HG03439 (cell line): ENCODE data around the gene IGSF9B.

ENCODE experiments used
- ATAC-seq: cut with Tn5 transposase; IDR thresholded peaks from one replicate; pipeline ENCODE4 v1.9.1; 2021; ENCODE audit warnings: mild to moderate bottlenecking, moderate library complexity; ENCODE audit not compliant: unreplicated experiment

IGSF9B gene

GRCh38 chr11:133957900-133958299 lies 1.1 kb upstream of the IGSF9B start:
- ATAC-seq = no peak

DNA sequence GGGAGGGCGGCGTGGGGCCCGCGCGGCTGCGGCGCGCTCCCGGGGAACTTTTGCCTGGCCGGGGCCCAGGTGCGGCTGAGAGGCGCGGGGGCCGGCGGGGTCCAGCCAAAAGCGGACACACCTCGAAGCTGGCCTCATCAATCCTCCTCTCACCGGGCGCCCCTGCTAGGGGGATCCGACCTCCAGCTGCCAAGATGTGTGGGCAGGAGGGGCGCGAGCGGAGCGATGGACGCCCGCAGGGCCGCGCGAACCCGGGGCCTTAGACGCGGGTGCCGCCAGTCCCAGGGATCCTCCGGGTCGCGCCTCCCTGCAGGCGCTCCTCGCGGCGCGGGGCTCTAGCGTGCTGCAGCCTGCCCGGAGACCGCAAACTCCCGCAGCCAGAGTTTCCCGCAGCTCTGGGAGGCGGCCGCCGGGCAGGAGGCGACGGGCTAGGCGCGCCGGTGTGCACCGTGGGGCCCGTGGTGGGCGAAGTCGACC lies 785 bp downstream of the IGSF9B start:
- no peak for ATAC-seq

GRCh38 chr11:133955081-133955891 lies 1.5 kb downstream of the IGSF9B start:
- ATAC-seq = no peak

GRCh38 chr11:133953999-133954398 lies 2.8 kb downstream of the IGSF9B start:
- ATAC-seq = no peak

DNA sequence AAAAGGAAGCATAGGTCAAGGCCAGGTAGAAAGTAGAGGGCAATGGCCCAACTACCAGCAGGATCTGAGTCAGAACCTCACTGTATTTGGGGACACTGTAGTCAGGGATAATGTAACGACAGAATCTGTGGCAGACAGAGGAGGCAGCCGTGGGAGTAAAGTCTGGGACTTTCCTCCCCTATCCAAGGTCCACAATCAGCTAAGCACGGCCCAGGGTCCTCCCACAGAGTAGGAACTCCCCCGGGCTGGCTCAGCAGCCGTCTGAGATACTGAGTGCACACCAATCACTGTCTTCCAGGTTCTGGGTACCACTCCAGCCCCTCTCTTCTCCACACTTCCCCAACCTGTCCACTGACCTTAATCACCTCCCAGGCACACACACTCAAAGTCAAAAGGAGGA lies 3.2 kb downstream of the IGSF9B start:
- ATAC-seq = no peak

- ATAC-seq = no peak
Measured at GRCh38 chr11:133952199-133953190, 4.3 kb downstream of the IGSF9B start.

GRCh38 chr11:133951327-133952198 lies 5.2 kb downstream of the IGSF9B start:
- ATAC-seq = no peak

DNA sequence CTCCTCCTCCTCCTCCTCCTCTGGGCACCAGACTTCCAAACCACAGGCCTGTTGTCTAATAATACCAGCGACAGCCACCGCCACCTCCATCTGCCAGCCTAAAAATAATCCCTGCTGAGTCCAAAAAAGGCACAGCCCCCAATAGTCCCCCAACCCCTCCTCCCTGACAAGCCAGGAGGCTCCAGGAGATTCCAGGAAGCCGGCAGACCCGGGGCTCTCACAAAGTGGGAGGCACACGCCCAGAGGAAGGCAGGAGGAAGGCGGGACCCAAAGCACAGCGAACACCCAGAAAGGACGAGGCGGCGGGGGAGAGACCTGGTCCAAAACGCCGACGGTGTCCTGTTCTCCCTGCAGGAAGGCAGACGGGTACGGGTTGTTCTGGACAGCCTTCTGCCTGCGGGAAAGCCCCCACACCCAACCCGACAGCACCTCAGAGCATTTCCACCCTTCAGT lies 5.9 kb downstream of the IGSF9B start:
- no peak for ATAC-seq

GRCh38 chr11:133950421-133950820 lies 6.3 kb downstream of the IGSF9B start:
- ATAC-seq = no peak

DNA sequence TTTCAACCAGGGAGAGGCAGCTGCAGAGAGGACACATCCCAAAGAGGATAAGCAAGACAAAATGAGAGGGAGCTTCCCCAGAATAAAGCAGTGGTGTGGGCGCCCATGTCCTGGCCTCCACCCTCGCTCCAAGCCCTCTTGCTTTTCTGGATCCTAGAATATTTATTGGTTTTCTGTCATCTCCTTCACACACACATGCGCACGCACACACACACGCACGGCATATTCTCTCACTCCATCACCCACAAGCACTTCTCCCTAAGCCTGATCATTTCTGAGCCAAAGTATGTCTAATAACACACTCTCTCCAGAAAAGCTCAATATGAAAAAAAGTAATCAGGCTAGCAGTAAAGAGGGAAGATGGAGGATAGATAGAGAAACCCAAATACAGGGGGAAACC lies 7.6 kb downstream of the IGSF9B start:
- ATAC-seq = no peak

DNA sequence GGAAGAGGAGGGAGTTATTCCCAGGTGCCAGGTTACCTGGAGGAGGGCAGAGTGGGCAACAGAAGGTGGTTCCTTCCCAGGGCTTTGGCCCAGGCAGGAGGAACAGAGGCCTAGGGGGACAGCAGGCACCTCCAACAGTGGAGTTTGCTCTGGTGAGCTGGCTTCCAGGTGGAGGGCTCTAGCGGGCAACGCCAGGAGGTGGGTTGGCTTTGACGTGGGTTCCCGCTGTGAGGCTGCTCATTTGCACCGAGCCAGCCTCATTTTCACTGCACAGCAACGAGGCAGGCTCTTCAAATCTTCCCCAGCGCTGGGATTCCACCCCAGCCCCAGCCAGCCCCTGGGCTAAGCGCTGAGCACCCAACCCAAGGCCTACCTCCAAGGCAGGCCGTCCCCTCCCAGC lies 8.1 kb downstream of the IGSF9B start:
- ATAC-seq = no peak

DNA sequence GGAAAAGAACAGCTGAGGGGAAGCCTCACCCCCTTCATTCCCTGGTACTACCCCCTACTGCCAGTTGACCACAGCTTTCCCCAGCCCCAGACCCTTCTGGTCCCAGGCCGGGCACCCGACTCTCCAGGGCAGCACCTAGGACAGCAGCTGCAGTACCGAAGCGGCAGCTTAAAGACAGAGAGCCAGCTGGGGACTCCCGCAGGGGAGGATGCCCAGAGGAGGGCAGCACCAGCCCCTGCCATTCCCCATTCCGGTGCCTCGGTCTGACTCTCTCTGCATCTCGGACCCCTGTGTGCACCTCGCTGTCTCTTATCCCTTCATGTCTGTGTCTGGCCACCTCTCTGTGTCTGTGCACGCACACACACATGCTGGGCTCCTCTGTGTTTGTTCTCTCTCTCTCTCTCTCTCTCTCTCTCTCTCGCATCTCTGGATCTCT lies 9.4 kb downstream of the IGSF9B start:
- peak; percentile 51 for ATAC-seq

DNA sequence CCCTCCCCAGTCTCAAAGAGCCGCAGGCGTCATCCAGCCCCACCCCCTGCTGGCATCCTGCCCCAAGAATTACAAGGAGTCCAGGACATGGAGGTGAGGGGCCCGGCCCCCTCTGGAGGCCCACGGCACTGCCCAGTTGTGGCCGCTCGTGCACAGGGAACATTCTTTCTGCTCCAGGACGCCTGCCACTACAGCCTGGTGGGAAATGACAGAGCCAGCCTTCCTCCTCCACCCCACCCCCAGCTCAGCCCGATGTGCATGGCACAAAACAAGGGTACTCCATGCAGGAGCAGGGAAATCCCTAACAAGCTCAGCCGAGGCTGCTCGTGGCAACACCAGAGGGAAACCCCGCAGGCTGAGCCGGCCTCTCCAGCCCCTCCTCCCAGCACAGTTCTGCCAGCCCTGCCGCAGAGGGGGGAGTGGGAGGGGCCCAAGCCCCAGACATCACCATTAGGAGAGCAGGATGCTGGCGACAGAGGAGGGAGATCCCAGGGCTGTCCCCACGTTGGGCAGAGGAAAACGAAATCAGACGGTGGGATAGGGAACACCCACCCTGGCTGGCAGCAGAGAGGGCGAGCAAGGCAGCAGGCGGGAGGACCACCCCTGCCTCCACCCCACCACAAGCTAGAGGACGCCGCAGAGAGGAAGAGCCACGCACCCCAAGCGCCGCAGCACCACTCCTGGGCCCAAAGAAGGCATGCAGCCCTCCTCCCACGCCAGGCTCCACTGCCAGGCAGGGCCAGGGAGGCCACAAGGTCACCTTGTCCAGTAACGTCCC lies 10.0 kb downstream of the IGSF9B start:
- no peak for ATAC-seq

DNA sequence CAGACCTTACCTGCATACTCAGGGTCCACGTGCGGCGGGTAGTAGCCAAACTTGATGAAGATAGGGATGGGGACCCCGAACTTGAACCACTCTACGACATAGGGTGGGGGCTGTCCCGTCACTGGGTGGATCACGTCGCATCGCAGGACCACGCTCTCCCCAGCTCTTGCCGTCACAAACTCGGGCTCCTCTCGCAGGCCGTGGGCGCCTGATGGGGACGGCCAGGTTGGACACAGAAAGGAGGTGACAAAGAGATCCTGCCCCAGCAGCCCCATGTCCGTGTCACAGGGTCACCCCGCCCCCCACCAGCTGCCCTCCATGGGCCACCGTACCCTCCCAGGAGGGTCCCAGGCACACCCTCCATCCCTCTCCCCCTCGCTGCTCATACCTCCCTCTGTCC lies 10.7 kb downstream of the IGSF9B start:
- ATAC-seq = no peak

- no peak for ATAC-seq
Measured at GRCh38 chr11:133945087-133945974, 11.4 kb downstream of the IGSF9B start.

GRCh38 chr11:133943950-133944698 lies 12.6 kb downstream of the IGSF9B start:
- ATAC-seq = no peak

DNA sequence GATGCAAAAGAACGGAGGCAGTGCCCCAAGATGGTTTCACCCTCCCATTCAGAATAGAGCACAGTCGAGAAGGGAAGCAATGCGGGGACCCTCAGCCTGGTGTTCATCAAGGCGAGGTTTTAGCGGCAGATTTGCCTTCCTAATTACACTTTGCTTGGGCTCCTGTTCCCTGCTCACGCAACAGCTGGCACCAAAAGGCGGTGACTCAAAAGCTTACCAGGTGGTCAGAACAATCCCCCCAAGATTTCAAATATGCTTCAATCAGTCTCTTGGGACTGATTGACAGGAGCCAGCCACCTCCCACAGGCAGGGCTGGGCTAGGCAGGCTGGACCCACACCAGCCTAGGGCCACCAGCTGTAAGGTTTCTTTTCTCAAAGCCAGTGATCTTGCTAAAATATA lies 14.2 kb downstream of the IGSF9B start:
- ATAC-seq = no peak

GRCh38 chr11:133941546-133941945 lies 15.2 kb downstream of the IGSF9B start:
- no peak for ATAC-seq
